Activated naive CD4-positive, alpha-beta T cell treated with anti-CD3 and anti-CD28 coated beads, Interleukin-2, amount 10 ng/mL, durations not matched to agents 7 days and 5 days (primary cell): ENCODE data around the gene CDH23.

Source experiments
- CTCF ChIA-PET: fragments of 350-600 bp; sonication (Branson Sonifier 250); formaldehyde crosslinking; loops from one replicate; lab custom pipeline; 2021; ENCODE audit warnings: antibody characterized with exemption; lab: Charles Lee
- DNase-seq: peaks from one replicate; pipeline ENCODE4 v3.0.0-alpha.2; 2020
- H3K27ac Mint-ChIP-seq: one replicate; pipeline ENCODE4 v1.8.0; 2021; ENCODE audit warnings: mild to moderate bottlenecking, moderate library complexity, mixed read lengths
- H3K27me3 Mint-ChIP-seq: one replicate; pipeline ENCODE4 v1.8.0; 2021; ENCODE audit warnings: mild to moderate bottlenecking, mixed read lengths
- H3K36me3 Mint-ChIP-seq: one replicate; pipeline ENCODE4 v1.8.0; 2021; ENCODE audit warnings: mixed read lengths
- H3K4me1 Mint-ChIP-seq: one replicate; pipeline ENCODE4 v1.8.0; 2021; ENCODE audit warnings: mixed read lengths
- H3K4me3 Mint-ChIP-seq: one replicate; pipeline ENCODE4 v1.8.0; 2021; ENCODE audit warnings: mild to moderate bottlenecking, moderate library complexity, mixed read lengths
- H3K9me3 Mint-ChIP-seq: one replicate; pipeline ENCODE4 v1.8.0; 2021; ENCODE audit warnings: mixed read lengths

Gene CDH23

DNA sequence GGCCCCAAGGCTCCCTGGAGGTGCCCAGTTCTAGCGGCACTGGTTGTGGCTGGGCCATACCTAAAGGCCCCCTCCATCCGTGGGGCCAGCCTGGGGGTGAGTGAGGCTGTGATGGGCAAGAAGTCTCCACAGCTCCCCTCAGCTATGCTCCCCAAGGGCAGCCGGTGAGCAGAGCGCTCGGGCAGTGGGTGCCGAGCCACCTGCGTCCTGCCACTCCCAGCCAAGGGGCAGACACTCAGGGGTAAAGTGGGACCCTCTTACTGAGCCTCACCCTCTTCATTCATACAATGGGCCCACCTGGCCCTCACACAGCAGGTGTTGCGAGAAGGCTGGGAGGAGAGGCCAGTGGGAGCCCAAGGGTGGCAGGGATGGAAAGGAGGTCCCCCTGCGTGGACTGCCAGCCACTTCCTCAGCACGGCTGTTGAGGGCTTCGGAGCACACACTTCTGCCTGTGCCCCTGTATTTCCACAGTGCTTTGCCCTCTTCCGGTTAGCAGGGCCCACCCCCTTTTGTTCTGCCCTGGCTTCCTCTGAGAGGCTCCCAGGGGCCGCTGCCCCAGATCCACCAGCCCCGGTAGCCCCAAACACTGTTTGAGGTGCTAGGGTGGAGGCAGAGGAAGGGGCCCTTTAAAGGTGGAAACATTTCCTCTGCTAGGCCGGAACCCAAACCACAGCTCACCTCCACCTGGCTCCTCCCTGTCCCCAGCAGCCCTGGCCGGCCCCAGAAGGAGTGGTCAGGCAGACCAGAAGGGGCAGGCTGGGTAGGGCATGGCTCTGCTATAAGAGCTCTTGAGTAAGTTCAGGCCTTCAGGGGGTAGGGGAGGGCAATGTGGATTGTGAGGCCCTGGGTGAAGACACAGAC is 339.2 kb downstream of the CDH23 start:
- peak; percentile 79 for DNase-seq
- CTCF ChIA-PET: interaction anchor here (0.7 to 7.5 kb wide), 6 partner anchors 10 to 36 kb away, joined by 3 to 39 read pairs (median 4); no protein-coding TSS in a partner anchor
- H3K4me3 Mint-ChIP-seq: peak overlapping the region; percentile 1
- peak overlapping the region; percentile 93 for H3K27ac Mint-ChIP-seq
- H3K4me1 Mint-ChIP-seq: peaks cover 97% of the 10 kb centered on the region
- no peaks in the 10 kb centered on the region for H3K27me3 Mint-ChIP-seq
- peaks cover 12% of the 10 kb centered on the region for H3K36me3 Mint-ChIP-seq
- no peaks in the 10 kb centered on the region for H3K9me3 Mint-ChIP-seq

DNA sequence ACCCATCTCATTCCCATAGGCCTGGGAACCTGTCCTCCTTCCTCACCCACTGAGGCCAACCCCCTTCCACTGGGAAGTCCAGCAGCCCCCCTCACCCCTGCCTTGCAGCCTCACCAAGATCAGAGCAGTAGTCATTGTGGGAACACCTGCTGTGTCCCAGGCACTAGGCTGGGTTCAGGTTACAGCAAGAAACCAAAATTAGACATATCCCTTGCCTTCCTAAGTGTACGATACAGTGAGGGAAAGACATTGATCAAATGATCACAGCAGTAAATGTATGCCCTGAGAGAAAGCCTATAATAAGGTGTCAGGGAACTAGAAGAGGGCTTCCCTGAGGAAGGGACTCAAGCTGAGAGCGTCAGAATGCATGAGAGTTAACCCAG is 339.8 kb downstream of the CDH23 start:
- Mint-ChIP-seq H3K27ac (peak overlapping the region; percentile 93), H3K36me3 (peaks cover 12% of the 10 kb centered on the region), H3K4me3 (peak overlapping the region; percentile 1), H3K4me1 (peaks cover 97% of the 10 kb centered on the region), H3K27me3 (no peaks in the 10 kb centered on the region), H3K9me3 (no peaks in the 10 kb centered on the region)
- no peak for DNase-seq
- CTCF ChIA-PET: interaction anchor here (1.0 to 7.5 kb wide), 6 partner anchors 10 to 44 kb away, joined by 3 to 39 read pairs (median 4); partner anchors contain the start of gene VSIR

- no peak for DNase-seq
- H3K9me3 Mint-ChIP-seq: peaks cover under 1% of the 10 kb centered on the region
- no peaks in the 10 kb centered on the region for H3K27me3 Mint-ChIP-seq
- H3K27ac Mint-ChIP-seq: peak overlapping the region; percentile 93
- CTCF ChIA-PET: interaction anchor here (1.0 to 7.5 kb wide), 6 partner anchors 9 to 43 kb away, joined by 3 to 39 read pairs (median 4); partner anchors contain the start of gene VSIR
- peaks cover 98% of the 10 kb centered on the region for H3K4me1 Mint-ChIP-seq
- no peak overlapping the region for H3K4me3 Mint-ChIP-seq
- H3K36me3 Mint-ChIP-seq: peaks cover 12% of the 10 kb centered on the region
Observed at GRCh38 chr10:71737001-71737833, 340.5 kb downstream of the CDH23 start.

GRCh38 chr10:71737834-71738197 is 341.1 kb downstream of the CDH23 start:
- DNase-seq: no peak
- Mint-ChIP-seq H3K27me3 (no peaks in the 10 kb centered on the region), H3K4me3 (no peak overlapping the region), H3K4me1 (peaks cover 98% of the 10 kb centered on the region), H3K36me3 (peaks cover 14% of the 10 kb centered on the region), H3K27ac (peak overlapping the region; percentile 93), H3K9me3 (peaks cover 7% of the 10 kb centered on the region)
- CTCF ChIA-PET: interaction anchor here (1.0 to 7.5 kb wide), 4 partner anchors 11 to 35 kb away, joined by 4 to 39 read pairs (median 4); partner anchors contain the start of gene VSIR

DNA sequence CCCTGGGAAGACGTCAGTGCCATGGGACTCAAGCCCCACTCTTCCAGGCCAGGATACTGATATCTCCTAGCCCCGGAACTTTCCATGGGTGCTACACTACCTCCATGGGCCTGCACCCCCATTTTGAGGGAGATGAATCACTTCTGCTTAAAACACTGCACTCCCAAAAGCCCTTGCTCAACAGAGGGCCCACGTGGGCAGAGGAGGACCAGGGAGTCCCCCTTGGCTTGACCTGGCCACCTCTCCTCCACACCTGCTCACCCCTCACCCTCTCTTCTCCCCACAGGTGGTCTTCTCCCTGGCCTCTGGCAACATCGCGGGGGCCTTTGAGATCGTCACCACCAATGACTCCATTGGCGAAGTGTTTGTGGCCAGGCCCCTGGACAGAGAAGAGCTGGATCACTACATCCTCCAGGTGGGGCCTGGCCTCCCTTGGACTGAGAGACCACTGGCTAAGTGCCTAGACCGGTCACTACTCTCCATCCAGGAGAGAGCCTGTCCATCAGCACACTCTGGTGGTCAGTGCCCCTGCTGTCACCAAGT is 342.7 kb downstream of the CDH23 start:
- Mint-ChIP-seq H3K36me3 (peaks cover 14% of the 10 kb centered on the region), H3K4me1 (peaks cover 99% of the 10 kb centered on the region), H3K4me3 (no peak overlapping the region), H3K27me3 (no peaks in the 10 kb centered on the region), H3K27ac (peak overlapping the region; percentile 73), H3K9me3 (peaks cover 9% of the 10 kb centered on the region)
- DNase-seq: no peak
- CTCF ChIA-PET: interaction anchor here (1.0 to 7.5 kb wide), 3 partner anchors 10 to 13 kb away, joined by 3 to 39 read pairs (median 3); no protein-coding TSS in a partner anchor

- Mint-ChIP-seq H3K4me3 (no peak overlapping the region), H3K27me3 (no peaks in the 10 kb centered on the region), H3K9me3 (peaks cover 9% of the 10 kb centered on the region), H3K4me1 (peaks cover 99% of the 10 kb centered on the region), H3K27ac (peak overlapping the region; percentile 79), H3K36me3 (peaks cover 14% of the 10 kb centered on the region)
- no peak for DNase-seq
- CTCF ChIA-PET: interaction anchor here (1.0 to 7.5 kb wide), 3 partner anchors 7 to 14 kb away, joined by 3 to 39 read pairs (median 5); no protein-coding TSS in a partner anchor
Observed at GRCh38 chr10:71740069-71740653, 343.4 kb downstream of the CDH23 start.

DNA sequence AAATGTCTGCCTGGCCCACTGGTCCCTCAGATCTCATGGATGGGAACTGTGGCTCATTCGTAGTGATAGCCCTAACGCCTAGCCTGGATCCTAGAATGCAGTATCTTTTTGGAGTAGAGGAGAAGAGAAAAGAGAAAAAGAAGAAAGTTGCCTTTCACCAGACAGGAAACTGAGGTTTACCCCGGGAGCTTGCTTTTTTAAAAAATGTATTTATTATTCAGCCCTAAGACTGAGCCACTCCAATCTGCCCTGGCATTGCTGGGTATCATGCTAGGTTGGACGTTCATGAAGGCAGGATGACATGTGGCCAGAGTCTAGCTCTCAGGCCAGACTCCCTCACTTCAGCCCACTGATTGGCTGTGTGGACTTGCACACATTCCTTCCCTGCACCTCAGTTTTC is 344.3 kb downstream of the CDH23 start:
- CTCF ChIA-PET: interaction anchor here (0.6 to 7.5 kb wide), 5 partner anchors 8 to 38 kb away, joined by 3 to 39 read pairs (median 4); no protein-coding TSS in a partner anchor
- Mint-ChIP-seq H3K4me1 (peaks cover 99% of the 10 kb centered on the region), H3K27me3 (no peaks in the 10 kb centered on the region), H3K36me3 (peaks cover 20% of the 10 kb centered on the region), H3K27ac (peak overlapping the region; percentile 92), H3K9me3 (peaks cover 9% of the 10 kb centered on the region), H3K4me3 (peak overlapping the region; percentile 20)
- no peak for DNase-seq

- no peaks in the 10 kb centered on the region for H3K27me3 Mint-ChIP-seq
- DNase-seq: no peak
- peaks cover 24% of the 10 kb centered on the region for H3K36me3 Mint-ChIP-seq
- CTCF ChIA-PET: interaction anchor here (1.0 to 7.5 kb wide), 5 partner anchors 9 to 32 kb away, joined by 3 to 39 read pairs (median 5); partner anchors contain the start of gene VSIR
- H3K9me3 Mint-ChIP-seq: peaks cover 9% of the 10 kb centered on the region
- peak overlapping the region; percentile 53 for H3K4me3 Mint-ChIP-seq
- H3K4me1 Mint-ChIP-seq: peaks cover 99% of the 10 kb centered on the region
- peak overlapping the region; percentile 92 for H3K27ac Mint-ChIP-seq
Observed at GRCh38 chr10:71741671-71742070, 345.0 kb downstream of the CDH23 start.

DNA sequence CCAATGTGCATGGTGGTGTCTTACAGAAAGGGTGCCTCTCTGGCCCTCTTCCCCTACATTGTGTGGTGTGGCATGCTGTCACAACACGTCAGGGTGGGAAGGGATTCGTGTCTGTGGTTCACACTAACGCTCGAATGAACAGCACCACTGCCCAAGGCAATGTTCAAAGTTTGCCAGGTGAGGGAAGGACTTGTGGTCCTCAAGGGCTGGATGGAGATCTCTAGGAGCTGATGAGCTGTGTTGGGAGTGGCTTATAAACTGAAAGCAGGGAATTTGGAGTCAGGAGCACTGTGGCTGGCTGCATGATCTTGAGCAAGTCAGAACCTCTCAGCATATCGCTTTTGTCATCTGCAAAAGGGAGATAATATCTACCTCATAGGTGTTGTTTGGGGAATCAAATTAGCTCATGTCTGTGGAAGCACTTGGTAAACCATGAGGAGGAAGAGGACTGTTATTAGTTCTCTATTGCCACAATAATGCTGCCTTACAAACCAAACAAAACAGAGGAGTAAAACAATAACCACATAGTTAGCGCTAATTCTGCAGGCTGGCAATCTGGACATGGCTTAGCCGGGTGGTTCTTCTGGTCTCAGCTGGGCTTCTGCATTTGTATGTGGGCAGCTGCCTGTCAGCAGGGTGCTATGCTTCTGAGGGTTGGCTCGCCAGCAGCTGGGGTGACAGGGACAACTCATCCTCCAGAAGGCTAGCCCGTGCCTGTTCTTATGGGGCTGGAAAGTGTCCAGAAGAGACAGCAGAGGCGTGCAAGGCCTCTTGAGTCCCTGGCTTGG is 345.8 kb downstream of the CDH23 start:
- Mint-ChIP-seq H3K36me3 (peaks cover 32% of the 10 kb centered on the region), H3K27ac (peak overlapping the region; percentile 92), H3K4me3 (peak overlapping the region; percentile 53), H3K27me3 (no peaks in the 10 kb centered on the region), H3K9me3 (peaks cover 9% of the 10 kb centered on the region), H3K4me1 (peaks cover 99% of the 10 kb centered on the region)
- no peak for DNase-seq
- CTCF ChIA-PET: interaction anchor here (1.2 to 7.5 kb wide), 3 partner anchors 16 to 31 kb away, joined by 3 to 39 read pairs (median 5); partner anchors contain the start of gene VSIR

DNA sequence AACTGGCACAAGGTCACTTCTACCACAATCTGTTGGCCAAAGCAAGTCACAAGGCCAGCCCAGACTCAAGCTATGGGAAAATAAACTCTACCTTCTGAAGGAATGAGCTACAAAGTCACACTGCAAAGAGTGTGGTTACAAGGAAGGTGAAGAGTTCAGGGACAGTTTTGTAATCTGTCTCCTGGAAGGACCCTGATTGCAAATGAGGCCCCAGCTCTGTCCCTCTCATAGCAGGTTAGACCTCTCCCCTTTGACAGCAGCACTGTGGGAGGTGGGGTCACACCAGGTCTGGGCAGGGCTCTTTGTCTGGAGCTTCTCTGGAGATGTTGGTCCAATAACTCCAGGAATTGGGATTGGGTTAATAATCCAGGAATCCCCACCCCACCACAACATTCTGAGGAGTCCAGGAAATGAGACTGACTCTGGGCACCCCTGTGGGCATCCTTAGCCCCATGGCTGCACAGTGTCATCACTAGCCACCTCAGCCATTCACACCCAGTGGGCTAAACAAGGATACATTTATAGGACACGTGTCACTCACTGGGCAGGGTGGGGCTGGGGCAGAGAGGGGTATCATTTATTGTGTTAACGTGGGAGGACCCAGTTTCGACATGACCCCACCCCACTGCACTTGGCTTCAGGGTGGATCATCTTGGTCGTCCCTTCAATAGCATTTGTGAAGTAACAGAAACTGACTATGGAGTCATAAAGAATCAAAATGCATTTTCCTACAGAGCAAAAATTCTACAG is 346.5 kb downstream of the CDH23 start:
- Mint-ChIP-seq H3K27ac (peak overlapping the region; percentile 92), H3K36me3 (peaks cover 34% of the 10 kb centered on the region), H3K4me1 (peaks cover 99% of the 10 kb centered on the region), H3K27me3 (no peaks in the 10 kb centered on the region), H3K9me3 (peaks cover 9% of the 10 kb centered on the region), H3K4me3 (peak overlapping the region; percentile 17)
- CTCF ChIA-PET: interaction anchor here (0.7 to 7.5 kb wide), 4 partner anchors 9 to 30 kb away, joined by 3 to 39 read pairs (median 4); partner anchors contain the start of gene VSIR
- DNase-seq: no peak

DNA sequence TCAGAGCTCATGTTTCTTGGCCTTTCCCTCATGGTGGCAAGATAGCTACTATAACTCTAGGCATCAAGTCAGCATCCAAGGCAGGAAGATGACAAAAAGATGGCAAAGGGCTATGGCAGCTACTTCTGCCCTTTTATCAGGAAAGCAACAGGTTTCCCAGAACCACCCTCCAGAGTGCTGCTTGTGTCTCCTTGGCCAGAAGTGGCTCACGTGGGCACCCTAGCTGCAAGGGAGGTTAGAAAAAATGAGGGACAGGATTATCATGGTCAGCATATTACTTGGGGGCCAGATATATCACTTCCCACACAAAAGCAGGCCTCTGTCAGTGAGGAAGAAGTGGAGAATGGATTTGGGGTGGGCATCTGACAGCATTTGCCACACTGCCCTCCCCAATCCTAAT is 347.1 kb downstream of the CDH23 start:
- Mint-ChIP-seq H3K9me3 (peaks cover 9% of the 10 kb centered on the region), H3K27ac (peak overlapping the region; percentile 92), H3K4me3 (no peak overlapping the region), H3K4me1 (peaks cover 100% of the 10 kb centered on the region), H3K27me3 (no peaks in the 10 kb centered on the region), H3K36me3 (peaks cover 39% of the 10 kb centered on the region)
- CTCF ChIA-PET: interaction anchor here (0.7 kb wide), 1 partner anchor 8 kb away, joined by 3 read pairs; no protein-coding TSS in a partner anchor
- no peak for DNase-seq
